Parathyroid adenoma (tissue), 2 donors: ENCODE data around the gene POC1A.
A peak's percentile ranks its signal among the peaks of the same experiment; 100 is the strongest.

ENCODE experiments used
- H2AFZ ChIP-seq: fragments of 300-600 bp; sonication (generic); one replicate; pipeline ENCODE4 v1.7.0; 2017; ENCODE audit warnings: antibody characterized with exemption, mild to moderate bottlenecking
- H3K27ac ChIP-seq: fragments of 300-600 bp; sonication (generic); one replicate; pipeline ENCODE4 v1.7.0; 2017
- H3K27me3 ChIP-seq: fragments of 300-600 bp; sonication (generic); one replicate; pipeline ENCODE4 v1.7.0; 2017; ENCODE audit warnings: low read length; ENCODE audit not compliant: control insufficient read depth, insufficient read depth
- H3K36me3 ChIP-seq: fragments of 300-600 bp; sonication (generic); one replicate; pipeline ENCODE4 v1.7.0; 2017; ENCODE audit warnings: low read length; ENCODE audit not compliant: control insufficient read depth, insufficient read depth
- H3K4me1 ChIP-seq: fragments of 300-600 bp; sonication (generic); one replicate; pipeline ENCODE4 v1.7.0; 2017; ENCODE audit warnings: control low read depth
- H3K4me2 ChIP-seq: fragments of 300-600 bp; sonication (generic); one replicate; pipeline ENCODE4 v1.7.0; 2017; ENCODE audit warnings: low read length
- H3K4me3 ChIP-seq: fragments of 300-600 bp; sonication (generic); one replicate; pipeline ENCODE4 v1.7.0; 2017; ENCODE audit warnings: low read depth, low read length
- H3K79me2 ChIP-seq: fragments of 300-600 bp; sonication (generic); one replicate; pipeline ENCODE4 v1.7.0; 2017; ENCODE audit warnings: control low read depth
- H3K9ac ChIP-seq: fragments of 300-600 bp; sonication (generic); one replicate; pipeline ENCODE4 v1.7.0; 2017; ENCODE audit warnings: mild to moderate bottlenecking
- H3K9me3 ChIP-seq: fragments of 300-600 bp; sonication (generic); one replicate; pipeline ENCODE4 v1.7.0; 2017; ENCODE audit warnings: low read length; ENCODE audit not compliant: control insufficient read depth
- TF ChIP-seq, protein P1 (sequence below): fragments of 300-600 bp; sonication (generic); IDR thresholded peaks from one replicate; pipeline ENCODE4 v1.7.0; 2017; ENCODE audit warnings: antibody characterized with exemption, mild to moderate bottlenecking
- donor health status: primary hyperparathyroidism.

The POC1A gene

DNA sequence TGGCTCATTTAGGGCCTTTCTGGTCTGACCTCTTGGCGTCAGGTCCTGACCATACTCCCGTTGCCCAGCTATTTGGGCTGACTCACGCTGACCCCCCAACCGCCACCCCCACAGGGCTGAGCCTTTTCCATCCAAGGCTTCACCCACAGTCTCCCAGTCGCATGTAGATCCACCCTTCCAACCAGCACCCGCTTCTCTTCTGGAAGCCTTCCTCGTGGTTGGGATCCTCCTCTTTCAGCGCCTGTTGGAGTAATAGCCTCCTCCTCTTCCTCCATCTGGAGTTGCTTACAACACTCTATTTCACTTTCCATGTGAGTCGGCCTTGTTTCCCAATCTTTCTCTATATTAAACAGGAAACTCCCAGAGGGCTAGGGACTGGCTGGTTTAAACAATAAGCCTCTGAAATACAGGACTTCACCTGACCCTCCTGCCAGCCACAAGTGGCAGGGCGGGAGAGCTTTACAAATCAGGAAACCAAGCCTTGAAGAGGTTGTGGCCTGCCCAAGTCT, 41.7 kb upstream of the POC1A start:
- H3K27me3 ChIP-seq = no peaks in the 10 kb centered on the region
- H3K4me1 ChIP-seq = peaks cover 10% of the 10 kb centered on the region
- no peaks in the 10 kb centered on the region for H3K36me3 ChIP-seq
- peaks cover 3% of the 10 kb centered on the region for H3K79me2 ChIP-seq
- no peaks in the 10 kb centered on the region for H3K9me3 ChIP-seq
- no peak overlapping the region for H3K4me3 ChIP-seq
- H2AFZ ChIP-seq = no peak overlapping the region
- no peak overlapping the region for H3K9ac ChIP-seq
- no peak overlapping the region for H3K4me2 ChIP-seq
- TF ChIP-seq, protein P1, sequence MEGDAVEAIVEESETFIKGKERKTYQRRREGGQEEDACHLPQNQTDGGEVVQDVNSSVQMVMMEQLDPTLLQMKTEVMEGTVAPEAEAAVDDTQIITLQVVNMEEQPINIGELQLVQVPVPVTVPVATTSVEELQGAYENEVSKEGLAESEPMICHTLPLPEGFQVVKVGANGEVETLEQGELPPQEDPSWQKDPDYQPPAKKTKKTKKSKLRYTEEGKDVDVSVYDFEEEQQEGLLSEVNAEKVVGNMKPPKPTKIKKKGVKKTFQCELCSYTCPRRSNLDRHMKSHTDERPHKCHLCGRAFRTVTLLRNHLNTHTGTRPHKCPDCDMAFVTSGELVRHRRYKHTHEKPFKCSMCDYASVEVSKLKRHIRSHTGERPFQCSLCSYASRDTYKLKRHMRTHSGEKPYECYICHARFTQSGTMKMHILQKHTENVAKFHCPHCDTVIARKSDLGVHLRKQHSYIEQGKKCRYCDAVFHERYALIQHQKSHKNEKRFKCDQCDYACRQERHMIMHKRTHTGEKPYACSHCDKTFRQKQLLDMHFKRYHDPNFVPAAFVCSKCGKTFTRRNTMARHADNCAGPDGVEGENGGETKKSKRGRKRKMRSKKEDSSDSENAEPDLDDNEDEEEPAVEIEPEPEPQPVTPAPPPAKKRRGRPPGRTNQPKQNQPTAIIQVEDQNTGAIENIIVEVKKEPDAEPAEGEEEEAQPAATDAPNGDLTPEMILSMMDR = no peak
- H3K27ac ChIP-seq = peak overlapping the region; percentile 8

DNA sequence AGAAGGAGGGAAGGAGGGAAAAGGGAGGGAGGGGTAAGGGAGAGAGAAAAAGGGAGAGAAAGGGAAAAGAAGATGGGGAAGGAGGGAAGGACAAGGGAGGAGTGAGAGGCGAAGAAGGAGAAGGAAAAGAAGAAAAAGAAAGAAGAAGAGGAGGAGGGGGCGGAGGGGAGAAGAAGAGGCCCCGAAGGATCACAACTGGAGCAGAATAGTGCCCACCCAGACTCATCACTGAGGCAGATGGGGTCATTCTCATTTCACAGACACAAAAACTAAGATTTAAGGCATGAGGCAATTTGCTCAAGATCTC, 41.0 kb upstream of the POC1A start:
- H3K4me1 ChIP-seq = peaks cover 15% of the 10 kb centered on the region
- H3K79me2 ChIP-seq = peaks cover 3% of the 10 kb centered on the region
- TF ChIP-seq, protein P1 = no peak
- no peak overlapping the region for H3K9ac ChIP-seq
- no peak overlapping the region for H2AFZ ChIP-seq
- no peaks in the 10 kb centered on the region for H3K27me3 ChIP-seq
- no peaks in the 10 kb centered on the region for H3K36me3 ChIP-seq
- H3K27ac ChIP-seq = no peak overlapping the region
- no peak overlapping the region for H3K4me3 ChIP-seq
- H3K9me3 ChIP-seq = no peaks in the 10 kb centered on the region
- H3K4me2 ChIP-seq = no peak overlapping the region

DNA sequence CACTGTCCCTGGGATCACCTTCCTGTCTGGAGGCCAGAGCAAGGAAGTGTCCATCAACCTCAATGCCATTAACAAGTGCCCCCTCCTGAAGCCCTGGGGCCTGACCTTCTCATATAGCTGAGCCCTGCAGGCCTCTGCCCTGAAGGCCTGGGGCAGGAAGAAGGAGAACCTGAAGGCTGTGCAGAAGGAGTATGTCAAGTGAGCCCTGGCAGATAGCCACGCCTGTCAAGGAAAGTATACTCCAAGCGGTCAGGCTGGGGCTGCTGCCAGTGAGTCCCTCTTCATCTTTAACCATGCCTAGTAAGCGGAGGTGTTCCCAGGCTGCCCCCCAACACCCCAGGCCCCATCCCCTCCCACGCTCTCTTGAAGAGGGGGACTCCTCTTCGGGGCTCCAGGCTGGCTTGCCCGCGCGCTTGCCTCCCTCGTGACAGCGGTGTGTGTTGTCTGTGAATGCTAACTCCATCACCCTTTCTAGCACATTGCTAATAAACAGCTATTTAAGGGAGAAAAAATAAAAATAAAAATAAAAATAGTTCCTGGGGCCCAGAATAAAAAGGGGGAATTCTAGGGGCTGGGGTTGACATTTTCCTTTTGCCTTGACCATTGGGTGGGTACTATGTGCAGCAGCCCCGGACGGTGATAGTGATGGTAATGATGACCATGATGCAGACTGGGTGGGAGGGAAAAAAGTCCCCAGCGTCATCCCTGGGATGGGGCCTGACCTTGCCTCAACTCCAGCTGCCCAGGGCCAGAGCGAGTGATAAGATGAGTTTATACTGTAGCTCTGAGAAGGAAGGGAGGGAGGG, 40.5 kb upstream of the POC1A start:
- Histone ChIP-seq H3K27ac (no peak overlapping the region), H3K4me1 (peaks cover 21% of the 10 kb centered on the region)

DNA sequence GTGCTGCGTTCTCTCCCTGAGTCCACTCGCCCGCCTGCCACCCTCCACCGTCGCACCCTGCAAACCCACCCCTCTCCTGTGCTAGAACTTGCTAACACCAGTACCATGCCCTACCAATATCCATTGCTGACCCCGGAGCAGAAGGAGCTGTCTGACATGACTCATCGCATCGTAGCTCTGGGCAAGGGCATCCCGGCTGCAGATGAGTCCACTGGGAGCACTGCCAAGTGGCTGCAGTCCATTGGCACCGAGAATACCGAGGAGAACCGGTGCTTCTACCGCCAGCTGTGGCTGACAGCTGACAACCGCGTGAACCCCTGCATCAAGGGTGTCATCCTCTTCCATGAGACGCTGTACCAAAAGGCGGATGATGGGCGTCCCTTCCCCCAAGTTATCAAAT, 38.8 kb upstream of the POC1A start:
- H2AFZ ChIP-seq = no peak overlapping the region
- peaks cover 33% of the 10 kb centered on the region for H3K4me1 ChIP-seq
- H3K9me3 ChIP-seq = no peaks in the 10 kb centered on the region
- H3K27ac ChIP-seq = no peak overlapping the region
- TF ChIP-seq, protein P1 = no peak
- no peaks in the 10 kb centered on the region for H3K79me2 ChIP-seq
- no peaks in the 10 kb centered on the region for H3K36me3 ChIP-seq
- H3K4me2 ChIP-seq = no peak overlapping the region
- no peak overlapping the region for H3K4me3 ChIP-seq
- no peak overlapping the region for H3K9ac ChIP-seq
- H3K27me3 ChIP-seq = no peaks in the 10 kb centered on the region

More for the DNA sequence above, 40.5 kb upstream of the POC1A start:
- TF ChIP-seq, protein P1 = no peak
- H3K36me3 ChIP-seq = no peaks in the 10 kb centered on the region
- no peaks in the 10 kb centered on the region for H3K27me3 ChIP-seq
- H3K79me2 ChIP-seq = peaks cover 3% of the 10 kb centered on the region
- no peak overlapping the region for H3K9ac ChIP-seq
- H3K9me3 ChIP-seq = no peaks in the 10 kb centered on the region
- no peak overlapping the region for H3K4me2 ChIP-seq
- H2AFZ ChIP-seq = no peak overlapping the region
- no peak overlapping the region for H3K4me3 ChIP-seq

DNA sequence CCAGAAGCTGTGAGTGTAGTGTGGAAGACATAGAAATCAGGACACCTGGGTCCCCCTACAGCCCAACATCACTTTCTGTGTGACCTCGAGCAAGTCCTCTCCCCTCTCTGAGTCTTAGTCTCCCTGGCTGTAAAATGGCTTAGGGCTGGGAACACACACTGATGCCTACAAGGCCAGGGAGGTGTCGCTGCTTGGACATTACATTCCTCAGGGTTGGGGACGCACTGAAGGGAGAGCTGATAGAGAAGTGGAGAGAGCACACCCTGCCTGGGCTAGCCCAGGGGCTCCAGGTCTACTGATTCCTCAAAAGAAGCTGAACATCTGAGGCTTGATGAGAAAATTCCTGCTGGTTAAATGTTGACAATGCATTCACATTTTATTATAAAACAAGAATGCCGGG, 37.4 kb upstream of the POC1A start:
- Histone ChIP-seq H3K4me3 (no peak overlapping the region), H3K27me3 (no peaks in the 10 kb centered on the region), H2AFZ (no peak overlapping the region), H3K9me3 (no peaks in the 10 kb centered on the region), H3K36me3 (no peaks in the 10 kb centered on the region), H3K9ac (no peak overlapping the region), H3K4me2 (no peak overlapping the region), H3K79me2 (no peaks in the 10 kb centered on the region), H3K27ac (no peak overlapping the region), H3K4me1 (peaks cover 29% of the 10 kb centered on the region)
- TF ChIP-seq, protein P1 = no peak
